ENCODE measurements around the gene CDH15.
"Not testable (repeated sequence)": the region's sequence is repeated elsewhere in the genome, so short reads cannot be mapped to it uniquely, and the experiment has no call there.

CDH15 gene

GRCh38 chr16:89163297-89163696 lies 8.3 kb upstream of the CDH15 start:
- DNase-seq (ENCODE audit: low read depth), result no peak
- no peak for TF ChIP-seq CTCF (IDR thresholded peaks at IDR 0.05; ENCODE audit: low read depth, low read length, missing control alignments)
- H3K4me3 ChIP-seq (ENCODE audit: low read depth, low read length), result no peak overlapping the region

- no peak overlapping the region for H3K4me3 ChIP-seq (ENCODE audit: low read depth, low read length)
- no peak for TF ChIP-seq CTCF (IDR thresholded peaks at IDR 0.05; ENCODE audit: low read depth, low read length, missing control alignments)
- no peak for DNase-seq (ENCODE audit: low read depth)
These were observed 7.1 kb upstream of the CDH15 start for GRCh38 chr16:89164436-89164835.

- TF ChIP-seq CTCF (IDR thresholded peaks at IDR 0.05; ENCODE audit: low read depth, low read length, missing control alignments), result no peak
- no peak overlapping the region for H3K4me3 ChIP-seq (ENCODE audit: low read depth, low read length)
- DNase-seq (ENCODE audit: low read depth), result no peak
These were observed 6.5 kb upstream of the CDH15 start for GRCh38 chr16:89164847-89165680.

- DNase-seq (ENCODE audit: low read depth); H3K4me3 ChIP-seq (ENCODE audit: low read depth, low read length): not testable (repeated sequence)
These were observed 5.9 kb upstream of the CDH15 start for GRCh38 chr16:89165681-89165979.

GRCh38 chr16:89166696-89167424 lies 4.7 kb upstream of the CDH15 start:
- no peak for DNase-seq (ENCODE audit: low read depth)
- no peak overlapping the region for H3K4me3 ChIP-seq (ENCODE audit: low read depth, low read length)
- TF ChIP-seq CTCF (IDR thresholded peaks at IDR 0.05; ENCODE audit: low read depth, low read length, missing control alignments), result no peak

GRCh38 chr16:89167425-89167941 lies 4.1 kb upstream of the CDH15 start:
- DNase-seq (ENCODE audit: low read depth), result no peak
- H3K4me3 ChIP-seq (ENCODE audit: low read depth, low read length), result no peak overlapping the region
- peak; percentile 92 for TF ChIP-seq CTCF (IDR thresholded peaks at IDR 0.05; ENCODE audit: low read depth, low read length, missing control alignments)

GRCh38 chr16:89168381-89169189 lies 3.0 kb upstream of the CDH15 start:
- H3K4me3 ChIP-seq (ENCODE audit: low read depth, low read length), result no peak overlapping the region
- peak; percentile 6 for TF ChIP-seq CTCF (IDR thresholded peaks at IDR 0.05; ENCODE audit: low read depth, low read length, missing control alignments)
- no peak for DNase-seq (ENCODE audit: low read depth)
